Ishikawa (cell line): ENCODE results near the gene LCNL1.

Experiments used
- REST ChIP-seq: IDR thresholded peaks from 2 replicates; pipeline ENCODE4 v1.6.1; 2012; ENCODE audit warnings: low read depth, mild to moderate bottlenecking
- TCF12 ChIP-seq: IDR thresholded peaks from 2 replicates; pipeline ENCODE4 v1.6.1; 2012; ENCODE audit warnings: low read depth
- TEAD4 ChIP-seq: IDR thresholded peaks from 2 replicates; pipeline ENCODE4 v1.6.1; 2012
- YY1 ChIP-seq: IDR thresholded peaks from 2 replicates; pipeline ENCODE4 v1.6.1; 2012; ENCODE audit warnings: low read depth
- TF ChIP-seq, protein P1 (sequence below): IDR thresholded peaks from 2 replicates; pipeline ENCODE4 v1.6.1; 2012

- TF ChIP-seq, protein P1, sequence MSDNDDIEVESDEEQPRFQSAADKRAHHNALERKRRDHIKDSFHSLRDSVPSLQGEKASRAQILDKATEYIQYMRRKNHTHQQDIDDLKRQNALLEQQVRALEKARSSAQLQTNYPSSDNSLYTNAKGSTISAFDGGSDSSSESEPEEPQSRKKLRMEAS: no peak
- TF ChIP-seq REST (no peak), YY1 (no peak), TEAD4 (no peak), TCF12 (no peak)
These were observed 2.3 kb downstream of the LCNL1 start for GRCh38 chr9:136985027-136985602.
